ENCODE measurements around the gene MAPT. TPM values are rescaled to one million over a fixed set of nuclear protein-coding genes. Genes with fewer than 3 reads are reported as not detected.

Gene MAPT
- total and polyA plus RNA-seq, 2 of the 13 experiments (the other 11 are each of a cell fraction or from before 2014, with no cell fraction given): 2.1 to 2.8 TPM

GRCh38 chr17:46001390-46002310, 107.3 kb downstream of the MAPT start (continued):
- TF ChIP-seq BCL3 (CRISPR knock-in tag; IDR thresholded peaks at IDR 0.05) (0 out of 2 replicates have a peak, but pooled peaks have one; percentile 64), BATF2 (CRISPR knock-in tag; IDR thresholded peaks at IDR 0.05) (no peak), HMG20B (CRISPR knock-in tag; conservative IDR thresholded peaks at IDR 0.05) (no peak), POGZ (CRISPR knock-in tag; IDR thresholded peaks at IDR 0.05) (peak; percentile 45; the same call in 1 of the 2 replicates), ZNF354B (CRISPR knock-in tag; IDR thresholded peaks at IDR 0.05) (no peak), ZNF343 (CRISPR knock-in tag; IDR thresholded peaks at IDR 0.05) (peak; percentile 68; the same call in 1 of the 2 replicates), MZF1 (CRISPR knock-in tag; IDR thresholded peaks at IDR 0.05; ENCODE audit: borderline replicate concordance) (0 out of 2 replicates have a peak, but pooled peaks have one; percentile 21), ZFP91 (CRISPR knock-in tag; IDR thresholded peaks at IDR 0.05; ENCODE audit: borderline replicate concordance) (0 out of 2 replicates have a peak, but pooled peaks have one; percentile 69), CREM (IDR thresholded peaks at IDR 0.05) (no peak), CREM (CRISPR knock-in tag; IDR thresholded peaks at IDR 0.05) (no peak), ZFYVE20 (CRISPR knock-in tag; IDR thresholded peaks at IDR 0.05; ENCODE audit: borderline replicate concordance, low read depth) (no peak), RNF219 (CRISPR knock-in tag; IDR thresholded peaks at IDR 0.05) (no peak)
- TF ChIP-seq, protein P1, sequence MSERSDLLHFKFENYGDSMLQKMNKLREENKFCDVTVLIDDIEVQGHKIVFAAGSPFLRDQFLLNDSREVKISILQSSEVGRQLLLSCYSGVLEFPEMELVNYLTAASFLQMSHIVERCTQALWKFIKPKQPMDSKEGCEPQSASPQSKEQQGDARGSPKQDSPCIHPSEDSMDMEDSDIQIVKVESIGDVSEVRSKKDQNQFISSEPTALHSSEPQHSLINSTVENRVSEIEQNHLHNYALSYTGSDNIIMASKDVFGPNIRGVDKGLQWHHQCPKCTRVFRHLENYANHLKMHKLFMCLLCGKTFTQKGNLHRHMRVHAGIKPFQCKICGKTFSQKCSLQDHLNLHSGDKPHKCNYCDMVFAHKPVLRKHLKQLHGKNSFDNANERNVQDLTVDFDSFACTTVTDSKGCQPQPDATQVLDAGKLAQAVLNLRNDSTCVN (CRISPR knock-in tag; IDR thresholded peaks at IDR 0.05; ENCODE audit: borderline replicate concordance): no peak
- TF ChIP-seq, protein P2, sequence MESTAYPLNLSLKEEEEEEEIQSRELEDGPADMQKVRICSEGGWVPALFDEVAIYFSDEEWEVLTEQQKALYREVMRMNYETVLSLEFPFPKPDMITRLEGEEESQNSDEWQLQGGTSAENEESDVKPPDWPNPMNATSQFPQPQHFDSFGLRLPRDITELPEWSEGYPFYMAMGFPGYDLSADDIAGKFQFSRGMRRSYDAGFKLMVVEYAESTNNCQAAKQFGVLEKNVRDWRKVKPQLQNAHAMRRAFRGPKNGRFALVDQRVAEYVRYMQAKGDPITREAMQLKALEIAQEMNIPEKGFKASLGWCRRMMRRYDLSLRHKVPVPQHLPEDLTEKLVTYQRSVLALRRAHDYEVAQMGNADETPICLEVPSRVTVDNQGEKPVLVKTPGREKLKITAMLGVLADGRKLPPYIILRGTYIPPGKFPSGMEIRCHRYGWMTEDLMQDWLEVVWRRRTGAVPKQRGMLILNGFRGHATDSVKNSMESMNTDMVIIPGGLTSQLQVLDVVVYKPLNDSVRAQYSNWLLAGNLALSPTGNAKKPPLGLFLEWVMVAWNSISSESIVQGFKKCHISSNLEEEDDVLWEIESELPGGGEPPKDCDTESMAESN (CRISPR knock-in tag; conservative IDR thresholded peaks at IDR 0.05): no peak
- TF ChIP-seq, protein P3, sequence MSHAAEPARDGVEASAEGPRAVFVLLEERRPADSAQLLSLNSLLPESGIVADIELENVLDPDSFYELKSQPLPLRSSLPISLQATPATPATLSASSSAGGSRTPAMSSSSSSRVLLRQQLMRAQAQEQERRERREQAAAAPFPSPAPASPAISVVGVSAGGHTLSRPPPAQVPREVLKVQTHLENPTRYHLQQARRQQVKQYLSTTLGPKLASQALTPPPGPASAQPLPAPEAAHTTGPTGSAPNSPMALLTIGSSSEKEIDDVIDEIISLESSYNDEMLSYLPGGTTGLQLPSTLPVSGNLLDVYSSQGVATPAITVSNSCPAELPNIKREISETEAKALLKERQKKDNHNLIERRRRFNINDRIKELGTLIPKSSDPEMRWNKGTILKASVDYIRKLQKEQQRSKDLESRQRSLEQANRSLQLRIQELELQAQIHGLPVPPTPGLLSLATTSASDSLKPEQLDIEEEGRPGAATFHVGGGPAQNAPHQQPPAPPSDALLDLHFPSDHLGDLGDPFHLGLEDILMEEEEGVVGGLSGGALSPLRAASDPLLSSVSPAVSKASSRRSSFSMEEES (CRISPR knock-in tag; IDR thresholded peaks at IDR 0.05): no peak

All from HepG2 (cell line).